IPS-20b (cell line): Measurements from ENCODE around the gene RFC2.
"Not testable (repeated sequence)": the region's sequence is repeated elsewhere in the genome, so short reads cannot be mapped to it uniquely, and the experiment has no call there.

Experiments used
- H3K27ac ChIP-seq: one replicate; pipeline ENCODE4 v1.5.1; 2013; ENCODE audit warnings: low read length
- H3K27me3 ChIP-seq: 2 replicates; pipeline ENCODE4 v1.6.1; 2013; ENCODE audit warnings: mild to moderate bottlenecking, low read length, inconsistent platforms; ENCODE audit not compliant: insufficient read depth
- H3K36me3 ChIP-seq: 2 replicates; pipeline ENCODE4 v1.6.1; 2013; ENCODE audit warnings: low read depth, mild to moderate bottlenecking, inconsistent platforms, low read length, moderate library complexity; ENCODE audit not compliant: insufficient read depth
- H3K4me1 ChIP-seq: 2 replicates; pipeline ENCODE4 v1.6.1; 2013; ENCODE audit warnings: mild to moderate bottlenecking, control low read depth, inconsistent platforms, low read length, moderate library complexity; ENCODE audit not compliant: insufficient read depth
- H3K4me3 ChIP-seq: 2 replicates; pipeline ENCODE4 v1.5.1; 2013; ENCODE audit warnings: mild to moderate bottlenecking, low read length, inconsistent platforms
- H3K9ac ChIP-seq: 2 replicates; pipeline ENCODE4 v1.6.1; 2013; ENCODE audit warnings: low read depth, mild to moderate bottlenecking, inconsistent platforms, low read length, moderate library complexity
- H3K9me3 ChIP-seq: 2 replicates; pipeline ENCODE4 v1.6.1; 2013; ENCODE audit warnings: mild to moderate bottlenecking, low read depth, low read length, inconsistent platforms; ENCODE audit not compliant: insufficient read depth

The RFC2 gene

DNA sequence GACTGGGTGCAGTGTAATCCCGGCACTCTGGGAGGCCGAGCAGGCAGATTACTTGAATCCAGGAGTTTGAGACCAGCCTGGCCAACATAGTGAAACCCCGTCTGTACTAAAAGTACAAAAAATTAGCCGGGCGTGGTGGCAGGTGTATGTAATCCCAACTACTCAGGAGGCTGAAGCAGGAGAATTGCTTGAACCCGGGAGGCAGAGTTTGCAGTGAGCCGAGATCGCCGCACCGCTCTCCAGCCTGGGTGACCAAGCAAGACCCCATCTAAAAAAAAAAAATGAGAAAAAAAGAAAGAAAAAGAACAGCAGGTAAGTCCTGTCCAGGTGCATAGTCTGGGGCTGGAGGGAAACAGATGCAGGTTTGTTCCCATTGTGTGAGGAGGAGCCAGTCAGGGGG is 48.1 kb downstream of the RFC2 start:
- H3K9me3 ChIP-seq, H3K27me3 ChIP-seq, H3K4me1 ChIP-seq, H3K4me3 ChIP-seq, H3K9ac ChIP-seq, H3K36me3 ChIP-seq, H3K27ac ChIP-seq: not testable (repeated sequence)

DNA sequence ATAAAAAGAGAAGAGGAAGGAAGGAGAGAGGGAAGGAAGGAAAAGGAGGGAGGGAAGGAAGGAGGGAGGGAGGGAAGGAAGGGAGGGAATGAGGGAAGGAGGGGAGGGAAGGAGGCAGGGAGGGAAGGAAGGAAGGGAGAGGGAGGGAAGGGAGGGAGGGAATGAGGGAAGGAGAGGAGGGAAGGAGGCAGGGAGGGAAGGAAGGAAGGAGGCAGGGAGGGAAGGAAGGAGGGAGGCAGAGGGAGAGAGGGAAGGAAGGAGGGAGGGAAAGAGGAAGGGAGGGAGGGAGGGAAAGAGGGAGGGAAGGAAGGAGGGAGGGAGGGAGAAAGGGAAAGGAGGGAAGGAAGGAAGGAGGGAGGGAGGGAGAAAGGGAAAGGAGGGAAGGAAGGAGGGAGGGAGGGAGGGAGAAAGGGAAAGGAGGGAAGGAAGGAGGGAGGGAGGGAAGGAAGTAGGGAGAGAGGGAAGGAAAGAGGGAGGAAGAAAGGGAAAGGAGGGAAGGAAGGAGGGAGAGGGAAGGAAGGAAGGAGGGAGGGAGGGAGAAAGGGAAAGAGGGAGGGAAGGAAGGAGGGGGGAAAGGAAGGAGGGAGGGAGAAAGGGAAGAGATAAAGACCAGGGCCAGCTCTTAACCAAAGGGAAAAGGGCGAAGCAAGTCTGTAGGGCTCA is 50.1 kb downstream of the RFC2 start:
- no peaks in the 10 kb centered on the region for H3K9me3 ChIP-seq
- H3K27me3 ChIP-seq, result no peaks in the 10 kb centered on the region
- H3K4me3 ChIP-seq, result no peak overlapping the region
- H3K27ac ChIP-seq, result no peak overlapping the region
- no peak overlapping the region for H3K9ac ChIP-seq
- H3K4me1 ChIP-seq, result no peaks in the 10 kb centered on the region
- H3K36me3 ChIP-seq, result no peaks in the 10 kb centered on the region

DNA sequence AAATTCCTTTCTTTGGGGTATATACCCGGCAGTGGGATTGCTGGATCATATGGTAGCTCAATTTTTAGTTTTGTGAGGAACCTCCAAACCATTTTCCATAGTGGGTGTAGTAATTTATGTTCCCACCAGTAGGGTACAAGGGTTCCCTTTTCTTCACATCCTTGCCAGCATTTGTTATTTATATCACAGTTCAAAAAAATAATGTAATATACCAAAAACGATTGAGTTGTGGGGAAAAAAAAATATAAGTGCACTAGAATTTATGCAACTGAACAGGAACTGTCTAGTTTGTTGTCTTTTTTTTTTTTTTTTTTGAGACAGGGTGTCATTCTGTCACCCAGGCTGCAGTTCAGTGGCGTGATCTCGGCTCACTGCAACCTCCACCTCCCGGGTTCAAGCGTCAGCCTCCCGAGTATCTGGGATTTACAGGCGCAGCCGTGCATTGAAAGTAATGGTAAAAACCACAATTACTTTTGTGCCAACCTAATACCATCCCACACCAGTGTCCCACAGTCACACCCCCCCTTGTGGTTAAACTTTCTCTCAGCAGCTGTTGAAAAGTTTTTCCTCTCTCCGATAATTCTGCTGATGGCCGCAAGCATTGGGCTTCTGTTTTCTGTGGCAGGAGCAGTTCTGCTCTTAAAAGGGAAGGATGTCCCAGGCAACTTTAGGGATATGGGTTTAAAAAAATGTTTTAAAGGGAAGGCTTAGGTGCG is 51.2 kb downstream of the RFC2 start:
- no peak overlapping the region for H3K9ac ChIP-seq
- no peaks in the 10 kb centered on the region; the same call in 1 of the 2 replicates for H3K36me3 ChIP-seq
- H3K4me3 ChIP-seq, result no peak overlapping the region
- H3K4me1 ChIP-seq, result no peaks in the 10 kb centered on the region
- H3K27me3 ChIP-seq, result no peaks in the 10 kb centered on the region
- H3K9me3 ChIP-seq, result no peaks in the 10 kb centered on the region
- no peak overlapping the region for H3K27ac ChIP-seq

DNA sequence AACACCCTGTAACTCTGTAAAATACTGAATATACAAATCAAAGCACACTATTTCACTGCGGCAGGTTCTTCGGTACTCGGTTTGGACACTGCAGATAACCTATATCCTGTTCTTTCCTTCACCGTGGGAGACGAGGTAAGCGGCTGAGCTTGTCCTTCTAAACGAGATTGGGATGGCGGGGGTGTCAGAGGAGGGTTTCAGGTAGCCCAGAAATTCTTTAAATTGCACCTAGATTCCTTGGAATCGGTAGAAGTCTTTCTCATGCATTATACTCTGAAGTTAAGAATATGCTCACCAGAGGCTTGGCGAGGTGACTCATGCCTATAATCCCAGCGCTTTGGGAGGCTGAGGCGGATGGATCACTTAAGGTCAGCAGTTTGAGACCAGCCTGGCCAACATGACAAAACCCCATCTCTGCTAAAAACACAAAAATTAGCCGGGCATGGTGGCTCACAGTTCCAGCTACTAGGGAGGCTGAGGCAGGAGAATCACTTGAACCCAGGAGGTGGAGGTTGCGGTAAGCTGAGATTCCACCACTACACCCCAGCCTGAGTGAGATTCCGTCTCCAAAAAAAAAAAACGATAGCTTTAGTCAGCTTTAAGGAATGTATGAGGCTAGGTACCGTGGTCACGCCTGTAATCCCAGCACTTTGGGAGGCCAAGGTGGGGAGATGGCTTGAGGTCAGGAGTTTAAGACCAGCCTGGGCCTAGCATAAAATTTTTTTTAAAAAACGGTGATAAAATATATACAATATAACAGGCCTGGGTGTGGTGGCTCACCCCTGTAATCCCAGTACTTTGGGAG is 54.4 kb downstream of the RFC2 start:
- H3K27ac ChIP-seq, result no peak overlapping the region
- no peaks in the 10 kb centered on the region for H3K4me1 ChIP-seq
- no peaks in the 10 kb centered on the region for H3K9me3 ChIP-seq
- H3K9ac ChIP-seq, result no peak overlapping the region
- H3K27me3 ChIP-seq, result no peaks in the 10 kb centered on the region
- H3K4me3 ChIP-seq, result no peak overlapping the region
- peaks cover 22% of the 10 kb centered on the region for H3K36me3 ChIP-seq

DNA sequence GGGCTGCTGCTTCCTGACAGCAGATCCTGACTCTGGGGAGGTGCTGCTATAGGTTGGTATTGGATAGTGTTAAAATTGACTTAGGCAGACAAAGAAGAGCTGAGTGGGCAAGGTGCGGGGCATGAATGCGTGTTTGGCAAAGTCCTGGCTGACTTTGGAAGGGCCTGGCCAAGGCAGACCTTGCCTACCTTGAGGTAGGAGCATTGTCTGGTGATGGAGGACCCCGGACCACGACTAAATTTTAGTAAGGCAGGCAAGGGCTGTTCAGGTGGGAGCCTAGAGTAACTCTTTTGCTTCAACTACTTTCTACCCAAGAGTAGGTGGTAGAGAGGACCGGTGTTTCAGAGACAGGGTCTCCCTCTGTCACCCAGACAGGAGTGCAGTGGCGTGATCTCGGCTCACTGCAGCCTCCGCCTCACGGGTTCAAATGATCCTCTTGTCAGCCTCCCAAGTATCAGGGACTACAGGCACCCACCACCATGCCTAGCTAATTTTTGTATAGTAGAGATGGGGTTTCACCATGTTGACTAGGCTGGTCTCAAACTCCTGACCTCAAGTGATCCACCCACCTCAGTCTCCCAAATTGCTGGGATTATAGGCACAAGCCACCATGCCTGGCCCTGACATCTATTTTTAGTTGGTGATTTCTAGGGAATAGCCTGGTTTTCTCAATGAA is 56.6 kb downstream of the RFC2 start:
- no peak overlapping the region for H3K27ac ChIP-seq
- H3K9ac ChIP-seq, result no peak overlapping the region
- no peak overlapping the region for H3K4me3 ChIP-seq
- peaks cover 44% of the 10 kb centered on the region for H3K36me3 ChIP-seq
- no peaks in the 10 kb centered on the region for H3K4me1 ChIP-seq
- no peaks in the 10 kb centered on the region for H3K9me3 ChIP-seq
- no peaks in the 10 kb centered on the region for H3K27me3 ChIP-seq

DNA sequence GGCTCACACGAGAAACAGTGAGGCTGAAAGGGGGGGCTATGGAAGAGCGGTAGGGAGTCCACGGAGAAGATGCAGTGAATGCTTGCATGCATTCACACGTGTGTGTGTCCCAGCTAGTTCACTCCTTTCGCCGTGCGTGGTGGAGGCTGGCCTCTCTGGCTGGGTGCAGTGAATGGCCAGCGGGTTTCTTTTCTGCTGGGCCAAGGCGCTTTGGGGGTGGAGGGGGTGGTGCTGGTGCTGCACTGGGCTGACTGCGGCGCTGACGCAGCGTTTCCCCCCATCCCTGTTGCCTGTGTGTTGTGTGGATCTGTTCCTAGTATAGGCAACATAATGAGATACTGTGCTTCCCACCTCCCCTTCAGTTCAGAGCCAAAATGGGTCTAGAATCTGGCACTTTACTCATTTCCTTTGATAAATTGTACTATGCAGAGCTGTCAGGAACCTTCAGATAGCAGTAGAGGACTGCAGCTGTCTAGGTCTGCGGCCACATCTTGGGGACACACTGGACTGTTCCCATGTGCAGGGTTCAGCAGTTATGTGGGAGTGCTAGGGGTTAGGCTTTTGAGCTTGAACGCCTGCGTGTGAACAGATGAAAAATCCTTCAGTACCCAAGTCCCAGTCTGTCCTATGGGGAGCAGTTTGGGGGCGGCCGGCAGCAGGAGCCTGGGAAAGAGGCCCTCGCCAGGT is 58.1 kb downstream of the RFC2 start:
- not testable (repeated sequence) for H3K4me3 ChIP-seq, H3K9me3 ChIP-seq
- peaks cover 59% of the 10 kb centered on the region for H3K36me3 ChIP-seq

DNA sequence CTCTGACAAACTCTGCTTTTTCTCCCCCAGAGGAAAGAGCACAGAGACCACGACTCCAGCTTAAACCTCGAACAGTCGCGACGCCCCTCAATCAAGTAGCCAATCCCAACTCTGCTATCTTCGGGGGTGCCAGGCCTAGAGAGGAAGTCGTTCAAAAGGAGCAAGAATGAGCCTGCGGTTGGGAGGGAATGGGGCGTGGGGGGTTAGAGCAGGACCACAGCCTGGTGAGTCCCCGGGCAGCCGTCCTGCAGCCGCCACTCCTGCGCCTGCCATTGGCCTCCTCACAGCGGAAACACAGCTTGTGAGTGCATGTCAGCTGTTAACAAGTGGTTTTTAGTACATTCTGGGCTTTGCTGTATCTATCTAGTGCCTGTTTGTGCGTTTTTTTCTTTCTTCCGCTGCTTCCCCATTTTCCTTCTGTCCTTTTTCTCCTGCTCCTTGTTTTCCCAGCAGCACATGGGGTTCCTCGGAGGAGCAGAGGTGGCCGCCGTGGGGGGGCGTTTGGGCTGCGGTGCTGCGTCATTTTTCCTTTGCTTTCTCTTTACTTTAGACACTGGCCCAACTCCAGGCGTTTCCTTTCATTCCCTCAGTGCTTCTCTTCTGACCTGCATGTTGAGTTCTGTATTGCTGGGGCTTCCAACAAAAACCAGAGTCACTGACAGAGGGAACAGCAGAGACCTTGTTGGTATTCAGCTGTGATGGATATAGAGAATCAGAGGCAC is 58.9 kb downstream of the RFC2 start:
- H3K9me3 ChIP-seq, H3K27ac ChIP-seq, H3K27me3 ChIP-seq, H3K4me3 ChIP-seq, H3K4me1 ChIP-seq, H3K9ac ChIP-seq: not testable (repeated sequence)
- H3K36me3 ChIP-seq, result peaks cover 67% of the 10 kb centered on the region

More for the DNA sequence above, 58.1 kb downstream of the RFC2 start:
- H3K27me3 ChIP-seq, H3K9ac ChIP-seq, H3K4me1 ChIP-seq, H3K27ac ChIP-seq: not testable (repeated sequence)

DNA sequence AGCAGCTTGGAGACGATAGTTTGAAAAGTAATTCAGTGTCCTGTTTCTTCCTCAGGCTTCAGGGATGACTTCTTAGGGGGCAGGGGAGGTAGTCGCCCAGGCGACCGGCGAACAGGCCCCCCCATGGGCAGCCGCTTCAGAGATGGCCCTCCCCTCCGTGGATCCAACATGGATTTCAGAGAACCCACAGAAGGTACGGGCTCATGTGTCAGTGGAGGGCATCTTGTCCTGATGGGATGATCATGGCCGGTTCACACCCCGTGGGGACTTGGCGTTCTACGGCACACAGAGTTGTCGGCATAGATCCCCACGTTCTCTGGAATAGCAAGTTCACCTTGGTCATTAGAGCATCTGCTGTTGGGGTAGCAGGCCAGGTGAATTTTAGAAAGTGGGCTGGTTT is 59.5 kb downstream of the RFC2 start:
- H3K9me3 ChIP-seq, result no peaks in the 10 kb centered on the region
- H3K4me3 ChIP-seq, result no peak overlapping the region
- no peak overlapping the region for H3K9ac ChIP-seq
- H3K27ac ChIP-seq, result no peak overlapping the region
- peaks cover 73% of the 10 kb centered on the region for H3K36me3 ChIP-seq
- H3K27me3 ChIP-seq, result no peaks in the 10 kb centered on the region
- no peaks in the 10 kb centered on the region for H3K4me1 ChIP-seq

DNA sequence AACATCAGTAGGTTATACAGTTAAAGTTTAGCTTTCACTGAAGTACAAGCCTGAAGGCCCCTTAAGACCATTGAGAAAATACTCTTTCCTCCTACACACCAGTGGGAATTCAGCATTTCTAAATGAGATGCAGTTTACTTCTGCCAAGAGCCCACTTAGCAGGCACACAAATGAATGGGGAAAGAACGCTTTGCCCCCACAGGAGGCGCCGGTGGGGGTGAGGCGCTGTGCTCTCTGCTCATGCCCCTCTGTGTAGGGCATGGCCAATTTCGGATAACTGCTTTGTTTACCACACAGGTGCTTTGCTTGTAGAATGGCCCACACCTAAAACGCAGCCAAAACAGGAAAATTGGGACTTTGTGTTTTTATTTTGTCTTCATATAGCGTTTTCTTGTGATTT is 60.3 kb downstream of the RFC2 start:
- H3K27ac ChIP-seq, result no peak overlapping the region
- H3K9ac ChIP-seq, result no peak overlapping the region
- H3K4me1 ChIP-seq, result no peaks in the 10 kb centered on the region
- H3K9me3 ChIP-seq, result no peaks in the 10 kb centered on the region
- no peak overlapping the region for H3K4me3 ChIP-seq
- no peaks in the 10 kb centered on the region for H3K27me3 ChIP-seq
- H3K36me3 ChIP-seq, result peaks cover 81% of the 10 kb centered on the region

DNA sequence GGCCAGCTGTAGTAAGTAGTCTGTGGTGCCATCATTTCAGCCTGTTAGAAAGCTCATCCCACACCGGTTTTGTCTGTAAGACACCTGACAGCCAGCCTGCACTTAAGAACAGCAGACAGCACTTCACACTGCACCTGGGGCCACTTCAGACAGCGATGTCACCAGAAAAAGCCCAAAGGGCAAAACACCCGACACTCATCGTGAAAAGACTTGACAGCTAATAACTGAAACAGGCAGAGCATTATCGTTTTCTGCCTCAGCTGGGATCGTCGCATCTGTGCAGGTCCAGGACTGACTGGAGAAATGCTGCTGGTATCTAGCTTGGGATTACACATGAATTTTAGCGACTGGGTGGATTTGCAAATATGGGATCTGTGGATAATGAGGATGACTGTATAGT is 61.1 kb downstream of the RFC2 start:
- no peak overlapping the region for H3K9ac ChIP-seq
- H3K27me3 ChIP-seq, result no peaks in the 10 kb centered on the region
- no peak overlapping the region for H3K27ac ChIP-seq
- no peaks in the 10 kb centered on the region for H3K4me1 ChIP-seq
- peaks cover 89% of the 10 kb centered on the region for H3K36me3 ChIP-seq
- H3K4me3 ChIP-seq, result no peak overlapping the region
- H3K9me3 ChIP-seq, result no peaks in the 10 kb centered on the region

DNA sequence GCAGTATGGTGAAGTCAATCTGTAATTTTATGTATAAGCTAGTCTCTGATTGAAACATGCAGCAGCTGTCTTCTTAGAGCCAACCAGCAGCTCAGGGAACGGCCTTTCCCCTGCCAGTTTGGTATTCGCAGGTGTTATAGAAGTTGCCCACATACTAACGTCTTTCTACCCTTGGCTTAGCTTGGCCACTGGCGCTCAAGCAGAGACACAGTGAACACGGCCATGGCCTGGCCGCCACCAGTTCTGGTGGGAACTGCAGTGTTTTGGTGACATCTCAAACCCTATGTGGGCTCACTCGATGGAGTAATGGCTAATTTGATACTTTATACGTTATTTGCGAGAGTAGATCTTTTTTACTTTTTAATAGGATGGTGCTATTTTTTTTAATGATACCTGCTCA is 63.0 kb downstream of the RFC2 start:
- Histone ChIP-seq H3K9me3 (no peaks in the 10 kb centered on the region), H3K4me3 (no peak overlapping the region), H3K9ac (no peak overlapping the region), H3K36me3 (peaks cover 95% of the 10 kb centered on the region), H3K27ac (no peak overlapping the region), H3K4me1 (no peaks in the 10 kb centered on the region), H3K27me3 (no peaks in the 10 kb centered on the region)
